Mucosa of gallbladder (tissue), 1 donor: ENCODE measurements around the gene PCYT2. TPM values are rescaled to one million over a fixed set of nuclear protein-coding genes. Genes with fewer than 3 reads are reported as not detected.

Source experiments
- DNase-seq: peaks from one replicate; pipeline ENCODE4 v3.0.0-alpha.2; 2020; ENCODE audit warnings: low spot score
- total RNA-seq: library from RNA; stranded (reverse); gene quantifications from one replicate; pipeline ENCODE4 v1.2.1, GENCODE V29; 2021
- donor health status: DM: no; HTN: no; CAD: no.

The PCYT2 gene
- total RNA-seq, 1 donor from 2014 or later, result 66.0 TPM

DNA sequence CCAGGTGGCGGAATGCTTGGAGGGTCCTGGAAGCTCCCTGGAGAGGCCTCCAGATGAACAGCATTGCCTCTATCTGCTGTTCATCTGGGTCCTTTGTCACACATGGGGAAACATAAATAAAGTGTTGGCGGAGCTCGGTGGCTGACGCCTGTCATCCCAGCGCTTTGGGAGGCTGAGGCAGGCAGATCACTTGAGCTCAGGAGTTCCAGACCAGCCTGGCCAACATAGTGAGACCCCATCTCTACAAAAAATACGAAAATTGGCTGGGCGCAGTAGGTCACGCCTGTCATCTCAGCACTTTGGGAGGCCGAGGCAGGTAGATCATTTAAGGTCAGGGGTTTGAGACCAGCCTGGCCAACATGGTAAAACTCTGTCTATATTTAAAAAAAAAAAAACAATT lies 33.7 kb upstream of the PCYT2 start:
- no peak for DNase-seq

GRCh38 chr17:81942167-81942553 lies 31.0 kb upstream of the PCYT2 start:
- DNase-seq, result no peak

DNA sequence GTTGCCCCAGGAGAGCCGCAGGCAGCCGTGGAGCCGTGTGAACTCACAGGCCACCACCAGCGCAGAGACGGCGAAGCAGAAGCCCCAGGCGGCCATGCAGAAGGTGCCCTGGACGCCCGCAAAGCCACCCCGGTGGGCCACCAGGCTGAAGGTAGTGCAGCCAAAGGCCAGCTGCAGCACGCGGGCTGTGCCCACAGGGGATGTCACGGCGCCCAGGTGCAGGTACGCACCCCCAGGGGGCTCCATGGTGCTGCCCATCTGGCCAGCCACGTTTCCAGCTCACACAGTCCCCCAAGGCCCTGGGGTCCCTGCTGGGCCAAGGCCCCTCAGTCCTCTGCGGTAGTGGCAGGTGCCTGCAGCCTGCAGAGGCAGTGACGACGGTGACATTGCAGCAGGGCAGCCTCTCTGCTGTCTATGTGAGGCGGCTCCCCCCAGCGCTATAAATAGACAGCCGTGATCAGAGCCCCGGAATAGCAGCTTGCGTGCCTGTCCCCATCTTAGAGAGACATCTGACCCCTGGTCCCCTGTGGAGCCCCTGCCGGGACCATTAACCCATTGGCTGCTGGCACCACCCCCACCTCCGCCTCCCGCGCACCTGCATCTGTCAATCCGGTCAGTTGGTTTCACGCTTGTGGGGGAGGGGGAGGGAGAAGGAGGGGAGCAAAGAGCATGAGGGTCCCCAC lies 30.4 kb upstream of the PCYT2 start:
- no peak for DNase-seq

DNA sequence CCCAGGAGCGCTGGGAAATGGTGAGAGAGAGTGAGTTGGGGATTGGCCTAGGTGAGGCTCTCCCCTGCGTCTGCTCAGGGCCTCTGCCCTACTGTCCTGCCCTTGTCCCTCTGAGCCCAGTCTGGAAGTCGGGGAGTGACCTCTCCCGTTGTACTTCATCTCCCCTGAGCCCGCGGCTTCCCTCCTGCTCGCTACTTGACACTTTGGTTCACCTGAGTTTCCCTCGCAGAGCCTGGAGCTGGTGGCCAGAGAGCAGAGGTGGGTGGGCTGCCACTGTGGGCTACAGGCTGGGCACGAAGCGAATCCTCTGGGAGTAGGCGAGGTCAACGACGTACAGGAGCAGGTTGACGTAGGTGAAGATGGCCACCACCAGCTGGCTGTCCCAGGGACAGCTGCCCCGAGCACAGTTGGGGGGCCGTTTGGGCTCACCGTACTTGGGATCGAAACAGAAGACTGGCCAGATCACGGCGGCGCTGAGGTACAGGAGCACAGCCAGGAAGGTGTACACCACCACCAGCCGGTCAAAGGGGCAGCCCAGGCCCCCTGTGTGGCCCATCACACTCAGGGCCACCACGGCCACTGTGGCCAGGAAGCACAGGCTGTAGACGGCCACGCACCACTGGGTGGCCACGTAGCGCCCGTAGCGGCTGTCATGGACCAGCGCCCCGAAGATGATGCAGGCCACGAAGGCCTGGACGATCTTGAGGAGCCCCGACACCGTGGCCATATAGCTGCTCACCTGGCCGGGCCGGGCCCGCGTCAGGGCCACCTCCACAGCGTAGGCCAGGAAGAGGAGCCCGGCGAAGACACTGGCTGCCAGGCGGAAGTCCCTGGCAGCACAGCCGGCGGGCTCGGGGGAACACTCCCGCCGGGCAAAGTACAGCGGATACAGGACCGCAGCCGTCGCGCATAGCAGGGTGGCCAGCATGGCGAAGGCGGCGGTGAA lies 29.6 kb upstream of the PCYT2 start:
- no peak for DNase-seq

DNA sequence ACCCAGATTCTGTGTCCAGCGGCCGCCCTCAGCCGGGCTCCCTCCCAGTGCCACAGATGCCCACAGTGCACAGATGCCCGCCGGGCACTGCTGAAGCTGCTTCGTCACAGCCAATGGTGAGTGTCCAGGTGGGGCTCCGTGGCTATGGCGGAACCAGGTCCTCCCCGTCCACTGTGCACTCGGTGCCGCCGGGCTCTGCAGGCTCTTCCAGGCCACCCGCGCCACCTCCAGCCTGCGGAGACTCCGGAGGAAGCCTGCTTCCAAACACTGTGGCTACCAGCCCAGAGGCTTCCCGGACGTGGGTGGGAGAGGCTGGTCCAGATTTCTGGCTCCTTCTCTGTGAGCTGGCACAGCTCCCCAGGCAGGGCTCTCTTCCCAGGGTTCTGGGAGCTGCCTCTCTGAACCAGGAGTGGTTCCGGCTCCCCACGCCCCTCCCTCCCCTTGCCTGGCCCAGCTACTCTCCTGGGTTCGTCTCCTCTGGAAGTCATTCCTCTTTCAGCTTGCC lies 28.7 kb upstream of the PCYT2 start:
- DNase-seq, result no peak

GRCh38 chr17:81939218-81939617 lies 28.0 kb upstream of the PCYT2 start:
- DNase-seq, result no peak

DNA sequence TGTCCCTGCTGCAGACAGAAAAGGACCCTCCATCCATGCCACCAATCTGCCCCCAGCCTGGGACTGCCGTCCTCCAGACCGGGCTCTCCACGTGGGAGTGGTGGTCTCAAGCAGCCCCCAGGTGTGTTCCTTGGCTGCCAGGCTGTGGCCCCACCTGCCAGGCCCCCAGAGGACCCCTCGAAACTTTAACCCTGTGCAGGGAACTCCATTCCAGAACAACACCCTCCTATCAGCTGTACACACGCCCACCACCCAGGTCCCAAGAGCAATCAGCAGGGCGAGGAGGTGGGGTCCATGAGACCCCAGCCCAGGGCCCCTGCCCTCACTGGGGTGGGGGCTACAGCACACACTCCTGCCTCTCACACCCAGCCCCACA lies 24.5 kb upstream of the PCYT2 start:
- DNase-seq, result no peak

DNA sequence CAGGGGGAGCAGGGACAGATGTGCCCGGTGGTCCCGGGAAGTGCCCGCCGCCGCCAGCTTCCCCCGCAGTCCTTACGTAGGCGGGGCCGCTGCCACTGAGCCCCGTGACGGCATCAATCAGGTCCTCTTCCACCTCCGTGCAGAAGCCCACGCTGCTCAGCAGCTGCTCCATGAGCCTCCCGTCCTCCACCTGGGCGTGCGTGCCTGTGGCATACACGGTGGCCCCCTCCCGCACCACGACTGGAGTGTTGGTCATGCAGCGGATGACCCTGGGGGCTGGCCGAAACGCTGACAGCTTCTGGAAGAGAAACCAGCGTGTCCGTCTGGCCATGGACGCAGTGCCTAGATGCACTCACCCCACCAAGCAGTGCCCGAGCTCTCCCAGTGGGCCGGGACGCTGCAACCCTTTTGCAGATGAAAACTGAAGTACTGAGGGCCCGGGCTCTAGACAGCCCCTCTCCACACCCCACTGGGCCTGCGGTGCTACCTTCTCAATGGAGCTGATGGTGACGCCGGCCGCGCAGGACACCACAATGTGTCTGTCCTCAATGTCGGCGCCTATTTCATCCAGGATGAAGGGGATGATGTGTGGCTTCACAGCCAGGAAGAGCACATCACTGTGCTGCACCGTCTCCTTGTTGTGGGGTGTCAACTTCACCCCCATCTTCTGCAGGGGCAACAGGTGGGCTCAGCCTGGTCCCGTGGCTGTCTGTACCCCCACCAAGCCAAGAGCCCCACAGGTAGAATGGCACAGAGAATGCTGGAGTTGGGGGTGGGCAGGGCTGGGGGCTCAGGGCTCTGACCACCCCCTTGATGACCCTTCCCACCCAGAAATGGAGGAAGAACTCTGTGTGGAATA lies 23.9 kb upstream of the PCYT2 start:
- no peak for DNase-seq

- DNase-seq, result no peak
Observed at GRCh38 chr17:81934098-81934757, 23.0 kb upstream of the PCYT2 start.

- no peak for DNase-seq
Observed at GRCh38 chr17:81933178-81933699, 22.0 kb upstream of the PCYT2 start.

DNA sequence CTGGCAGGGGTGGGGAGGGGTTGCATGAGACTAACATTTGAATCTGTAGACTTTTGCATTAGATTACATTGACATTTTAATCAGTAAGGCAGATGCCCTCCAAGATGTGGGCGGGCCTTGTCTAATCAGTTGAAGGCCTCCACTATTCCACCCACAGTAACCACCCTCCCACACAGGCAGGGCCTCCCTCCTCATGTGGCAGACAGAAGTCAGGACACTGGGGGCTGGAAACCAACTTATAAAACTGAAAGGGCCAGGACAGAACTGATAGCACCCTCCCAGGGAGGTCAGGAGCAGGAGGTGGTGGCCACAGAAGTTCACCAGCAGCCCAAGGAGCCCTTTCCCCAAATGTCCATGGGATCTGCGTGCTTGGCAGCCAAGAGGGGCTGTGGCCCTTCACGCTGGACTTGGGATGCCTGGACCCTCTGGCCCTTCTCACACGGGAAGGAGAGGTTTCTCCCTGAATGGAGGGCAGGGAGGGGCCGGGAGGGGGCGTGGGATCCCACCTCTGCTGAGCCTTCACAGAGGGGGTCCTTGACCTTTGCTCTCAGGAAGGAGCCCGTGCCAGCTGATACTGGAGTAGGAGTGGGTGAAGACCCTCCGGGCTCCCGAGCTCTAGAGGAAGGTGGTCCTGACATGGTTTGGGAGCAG lies 21.3 kb upstream of the PCYT2 start:
- DNase-seq, result no peak

DNA sequence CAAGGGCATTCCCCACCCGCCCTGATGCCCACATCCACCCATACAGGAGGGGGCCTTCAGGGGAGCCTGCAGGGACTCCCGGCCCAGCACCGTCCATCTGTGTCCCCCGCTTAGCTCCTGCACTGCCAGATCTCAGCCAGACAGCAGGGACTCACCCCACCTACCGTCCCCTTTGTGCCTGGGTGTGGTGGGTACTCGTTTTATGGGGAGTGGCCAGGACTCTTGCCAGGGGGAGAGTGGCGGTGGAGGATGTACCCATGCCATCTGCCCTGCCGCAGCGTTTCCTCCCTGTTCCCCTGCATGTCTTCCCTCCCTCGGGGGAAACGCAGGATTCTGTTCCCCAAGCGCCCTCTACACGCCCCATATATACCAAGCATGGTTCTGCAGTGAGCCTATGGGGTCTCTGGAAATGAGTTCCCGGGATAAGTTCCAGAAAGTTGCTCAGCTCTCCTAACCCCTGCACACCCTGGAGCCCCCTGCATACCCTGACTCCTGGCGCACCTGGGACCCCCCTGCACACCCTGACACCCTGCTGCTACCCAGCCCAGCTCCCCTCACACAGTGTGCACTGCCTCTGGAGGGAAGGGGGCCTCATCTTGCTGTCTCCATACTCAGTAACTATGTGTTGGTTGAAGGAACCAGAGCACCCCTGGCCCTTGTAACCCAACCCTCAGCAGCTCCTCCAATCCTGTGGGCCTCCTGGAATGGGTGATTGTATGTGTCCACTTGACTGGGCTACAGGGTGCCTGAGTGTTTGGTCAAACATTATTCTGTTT lies 20.5 kb upstream of the PCYT2 start:
- DNase-seq, result no peak

DNA sequence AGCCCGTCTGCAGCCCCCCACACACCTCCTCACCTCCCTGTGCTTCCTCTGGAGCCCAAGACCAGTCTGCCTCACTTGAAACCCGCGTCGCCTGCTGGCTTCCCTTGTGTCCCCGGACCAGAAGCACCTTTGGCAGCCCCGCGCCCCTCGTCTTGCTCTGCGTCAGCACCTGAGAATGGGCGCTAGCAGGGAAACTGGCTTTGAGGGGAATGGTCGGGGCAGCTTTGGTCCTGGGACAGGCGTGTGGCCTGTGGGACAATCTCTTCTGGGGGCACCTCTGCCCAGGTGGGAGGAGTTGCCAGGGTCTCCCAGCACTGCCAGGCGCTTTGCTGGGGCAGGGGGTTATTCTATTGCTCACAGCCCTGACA lies 20.0 kb upstream of the PCYT2 start:
- DNase-seq, result no peak

DNA sequence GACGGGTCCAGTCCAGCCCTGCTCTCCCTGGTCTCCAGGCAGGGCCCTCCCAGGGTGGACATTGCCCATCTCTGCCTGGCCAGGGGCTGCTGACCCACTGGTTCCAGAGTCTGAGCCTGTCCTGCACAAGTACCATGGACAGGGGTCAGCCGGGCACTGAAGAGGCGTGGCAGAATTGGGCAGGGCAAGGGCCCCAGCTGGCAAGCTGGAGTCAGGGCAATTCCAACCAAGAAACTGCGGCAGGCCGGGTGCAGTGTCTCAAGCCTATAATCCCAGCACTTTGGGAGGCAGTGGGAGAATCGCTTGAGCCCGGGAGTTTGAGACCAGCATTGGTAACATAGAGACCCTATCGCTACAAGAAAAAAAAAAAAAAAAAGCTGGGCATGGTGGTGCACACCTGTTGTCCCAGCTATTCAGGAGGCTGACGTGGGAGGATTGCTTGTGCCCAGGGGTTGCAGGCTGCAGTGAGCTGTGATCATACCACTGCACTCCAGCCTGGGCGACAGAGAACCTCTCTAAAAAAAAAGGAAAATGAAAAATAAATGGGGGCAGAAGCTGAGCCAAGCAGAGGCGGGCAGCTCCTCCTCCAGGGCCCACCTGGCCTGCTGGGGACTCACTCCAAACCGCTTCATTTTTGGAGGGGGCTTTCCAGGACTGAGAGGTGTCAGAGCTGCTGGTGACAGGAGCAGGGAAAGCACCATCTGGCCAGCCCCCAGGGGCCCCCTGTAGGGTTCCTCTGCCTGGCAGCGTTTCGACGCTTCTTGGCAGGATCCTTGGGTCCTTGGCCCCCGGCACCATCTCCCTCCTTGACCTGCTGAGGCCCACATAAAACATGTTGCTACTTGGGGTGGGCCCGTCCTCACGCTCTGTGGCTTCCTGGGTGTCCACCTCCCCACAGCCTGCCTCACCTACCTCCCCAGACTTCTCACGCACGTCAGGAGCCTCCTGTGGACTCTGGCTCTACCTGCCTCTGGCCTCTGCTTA lies 19.2 kb upstream of the PCYT2 start:
- no peak for DNase-seq

DNA sequence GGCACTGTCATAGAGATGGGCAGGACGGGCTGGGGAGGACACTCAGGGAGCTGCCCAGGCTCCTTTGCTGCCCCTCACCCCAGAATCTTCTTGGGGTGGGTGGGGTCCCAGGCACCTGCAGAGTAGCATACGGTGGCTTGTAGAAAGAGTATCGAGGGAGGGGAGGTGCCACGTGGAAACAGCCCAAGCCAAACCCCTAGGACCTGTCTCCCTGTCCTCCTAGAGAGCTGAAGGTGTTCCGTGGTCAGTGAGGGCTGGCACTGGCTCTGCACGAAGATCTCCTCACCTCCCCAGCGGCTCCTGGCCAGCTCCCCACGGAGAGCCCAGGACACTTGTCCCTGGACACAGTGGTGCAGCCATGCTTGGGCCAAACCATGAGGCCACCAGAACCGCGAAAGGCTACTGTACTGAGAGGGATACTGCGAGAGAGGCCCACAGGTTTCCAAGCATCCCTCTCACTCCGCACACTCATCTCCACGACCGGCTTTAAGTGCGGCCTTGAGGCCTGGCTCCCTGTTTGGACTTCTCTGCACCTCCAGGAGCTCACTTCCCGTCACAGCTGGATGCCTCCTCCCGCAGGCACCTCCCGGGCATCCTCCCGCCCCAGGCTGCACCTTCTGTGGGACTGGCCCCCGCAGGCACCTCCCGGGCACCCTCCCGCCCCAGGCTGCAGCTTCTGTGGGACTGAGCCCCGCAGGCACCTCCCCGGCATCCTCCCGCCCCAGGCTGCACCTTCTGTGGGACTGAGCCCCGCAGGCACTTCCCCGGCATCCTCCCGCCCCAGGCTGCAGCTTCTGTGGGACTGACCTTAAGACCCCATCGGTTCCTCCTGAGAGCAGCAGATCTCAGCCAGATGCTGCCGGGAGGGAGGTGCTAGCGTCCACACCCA lies 18.3 kb upstream of the PCYT2 start:
- DNase-seq, result no peak

GRCh38 chr17:81928544-81929252 lies 17.5 kb upstream of the PCYT2 start:
- no peak for DNase-seq
